HG03565 (cell line): Measurements from ENCODE around the gene CASQ2.
A peak's percentile ranks its signal among the peaks of the same experiment; 100 is the strongest.

Experiments used
- ATAC-seq: cut with Tn5 transposase; IDR thresholded peaks from one replicate; pipeline ENCODE4 v1.9.1; 2021; ENCODE audit warnings: mild to moderate bottlenecking, moderate library complexity; ENCODE audit not compliant: unreplicated experiment

Gene CASQ2

DNA sequence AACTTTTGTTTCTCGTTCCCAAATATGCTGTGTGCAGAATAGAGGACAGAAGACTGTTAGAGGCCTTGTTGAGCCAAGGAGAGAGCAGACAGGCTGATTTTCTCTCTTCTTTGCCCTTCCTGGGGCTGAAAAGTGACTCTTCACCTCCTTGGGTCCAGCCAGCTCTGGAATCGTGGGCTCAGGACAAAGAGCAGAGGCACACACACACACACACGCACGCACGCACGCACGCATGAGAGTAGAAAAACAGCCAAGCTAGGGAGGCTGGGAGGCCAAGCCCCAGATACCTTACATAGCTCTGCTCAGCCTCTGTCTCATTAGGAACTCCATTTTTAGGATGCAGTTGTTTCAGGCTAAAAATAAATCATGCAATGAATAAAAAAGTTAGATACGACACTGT lies at the start of gene CASQ2:
Gene CASQ2 (minus strand): TSS at position 166 of the 400 bp plus-strand sequence. CDS start 173 bp downstream, outside the sequence.
- ATAC-seq: no peak

DNA sequence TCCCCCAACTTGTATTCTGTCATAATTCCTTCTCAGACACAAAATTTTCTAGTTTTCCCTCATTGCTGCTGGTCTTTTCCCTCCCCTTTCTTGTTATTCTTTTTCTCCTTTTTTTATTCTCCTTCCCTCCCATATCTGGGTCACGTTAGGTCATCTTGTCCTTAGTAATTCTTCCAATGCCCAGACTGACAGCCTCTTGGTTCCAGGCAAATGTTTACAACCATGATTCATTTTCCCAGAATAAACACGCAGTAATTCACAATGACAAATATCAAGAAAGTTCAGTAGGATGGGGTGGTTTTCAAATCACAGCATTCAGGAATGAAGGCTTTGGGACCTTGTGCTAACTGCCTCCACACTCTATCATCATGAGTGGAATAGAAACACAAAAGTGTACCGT lies 47.2 kb upstream of the CASQ2 start:
- no peak for ATAC-seq

DNA sequence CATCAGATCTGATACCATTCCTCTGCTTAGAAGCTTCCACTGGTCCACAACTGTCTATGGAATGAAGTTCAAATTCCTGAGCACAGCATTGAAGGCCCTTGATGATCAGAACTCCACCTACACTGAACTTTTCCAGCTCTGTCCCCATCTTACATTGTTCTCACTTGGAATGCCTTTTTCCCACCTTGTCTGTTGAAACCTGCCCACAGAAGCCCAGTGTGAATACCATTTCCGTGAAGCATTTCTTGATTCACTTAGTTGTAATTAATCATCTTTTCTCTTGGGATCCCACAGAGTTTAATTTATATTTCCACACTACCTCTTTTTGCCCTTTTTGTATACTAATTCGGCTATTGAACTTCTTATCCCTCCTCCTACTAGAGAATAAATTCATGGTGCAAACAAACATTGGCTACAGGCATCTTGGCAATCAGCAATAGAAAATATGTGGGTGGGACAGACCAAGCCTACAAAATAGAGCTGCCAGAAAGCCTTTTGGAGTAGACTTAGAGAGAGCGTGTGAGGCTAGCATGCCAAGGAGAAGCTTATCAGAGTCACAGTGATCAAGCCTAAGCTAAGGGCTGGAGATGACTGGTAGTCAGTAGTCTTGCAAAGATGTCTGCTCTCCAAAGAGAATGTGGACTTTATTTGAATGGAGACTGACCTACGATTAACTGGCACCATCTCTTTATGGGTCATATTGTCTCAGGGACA lies 46.3 kb upstream of the CASQ2 start:
- no peak for ATAC-seq

DNA sequence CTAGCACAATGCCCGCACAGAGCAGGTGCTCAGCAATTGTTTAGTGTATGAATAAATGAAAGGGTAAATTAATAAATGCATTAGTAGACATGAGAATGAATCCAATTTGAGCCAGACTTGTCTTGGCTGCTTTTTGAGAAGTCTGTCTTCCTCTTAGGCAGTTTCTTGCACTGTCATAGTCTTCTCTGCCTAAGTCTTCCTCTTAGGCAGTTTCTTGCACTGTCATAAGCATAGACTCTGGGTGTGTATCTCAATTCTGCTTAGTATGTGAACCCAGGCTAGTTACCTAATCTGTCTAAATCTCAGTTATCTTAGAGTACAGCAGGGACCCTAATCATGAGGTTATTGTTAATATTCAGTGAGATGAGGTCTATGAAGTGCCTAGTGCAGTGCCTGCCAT lies 45.2 kb upstream of the CASQ2 start:
- no peak for ATAC-seq

DNA sequence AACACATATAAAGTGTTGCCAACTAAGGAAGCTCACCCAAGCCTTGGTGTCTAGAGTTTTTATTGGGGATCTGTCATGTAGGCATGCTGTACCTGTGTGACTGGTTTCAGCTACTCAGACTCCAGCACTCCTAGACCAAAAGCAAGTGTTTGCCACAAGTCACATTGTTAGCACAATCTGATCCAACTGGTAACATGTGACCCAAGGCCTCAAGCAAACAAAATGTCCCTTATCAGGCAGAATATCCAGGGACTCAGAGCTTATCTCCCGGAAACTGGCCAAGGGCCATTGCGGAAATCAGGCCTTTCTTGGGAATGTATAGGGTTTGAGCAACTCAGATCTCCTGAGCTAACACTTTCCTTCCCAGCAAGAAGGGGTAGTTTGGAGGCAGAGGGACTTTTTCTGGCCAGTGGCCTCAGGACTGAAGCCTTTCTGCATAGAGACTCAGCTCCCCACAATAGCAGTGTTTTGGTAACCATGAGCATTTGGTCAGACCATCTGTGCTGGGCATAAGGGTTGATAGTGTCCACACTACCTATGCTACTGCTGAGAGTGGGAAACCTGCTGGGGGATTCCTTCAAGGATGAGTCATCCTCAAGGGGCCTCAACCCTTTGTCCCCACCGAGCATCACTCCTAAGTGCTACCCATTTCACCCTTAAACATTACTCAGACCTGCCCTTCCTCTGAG lies 42.8 kb upstream of the CASQ2 start:
- no peak for ATAC-seq

DNA sequence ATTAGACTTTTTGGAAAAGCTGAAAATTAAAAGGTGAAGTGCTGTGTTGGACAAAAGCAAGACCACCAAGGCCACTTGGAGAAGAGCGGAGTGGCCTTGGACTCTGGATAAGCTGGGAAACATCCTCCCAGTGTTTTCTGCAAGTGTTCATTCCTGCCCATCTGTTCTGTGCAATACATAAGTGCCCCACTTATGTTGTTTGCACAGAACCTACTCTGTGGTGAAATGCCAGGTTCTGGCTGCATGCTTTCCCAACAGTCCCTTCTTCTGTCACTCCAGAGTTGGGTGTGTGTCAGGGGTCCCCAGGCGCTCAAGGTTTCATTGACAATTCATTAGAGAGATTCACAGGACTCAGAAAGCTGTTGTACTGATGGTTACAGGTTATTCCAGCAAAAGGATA lies 42.1 kb upstream of the CASQ2 start:
- no peak for ATAC-seq

DNA sequence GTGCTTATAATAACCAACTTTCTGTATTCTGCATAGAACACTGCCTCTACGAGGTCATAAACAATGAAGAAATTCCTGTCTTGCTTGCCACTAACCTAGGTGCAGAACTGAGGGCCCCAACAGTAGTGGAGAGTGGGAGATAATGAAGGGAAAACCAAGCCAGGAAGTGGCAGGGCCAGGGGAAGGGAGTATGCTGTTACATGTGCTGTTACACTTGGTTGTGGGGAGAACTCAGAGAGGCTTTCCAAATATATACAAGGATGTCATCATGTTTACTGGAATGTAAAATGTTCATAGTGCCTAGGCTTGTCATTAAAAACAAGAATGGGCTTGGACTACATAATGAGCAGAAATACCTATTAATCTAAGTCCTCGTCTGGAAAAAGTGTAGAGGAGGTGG lies 41.3 kb upstream of the CASQ2 start:
- no peak for ATAC-seq

DNA sequence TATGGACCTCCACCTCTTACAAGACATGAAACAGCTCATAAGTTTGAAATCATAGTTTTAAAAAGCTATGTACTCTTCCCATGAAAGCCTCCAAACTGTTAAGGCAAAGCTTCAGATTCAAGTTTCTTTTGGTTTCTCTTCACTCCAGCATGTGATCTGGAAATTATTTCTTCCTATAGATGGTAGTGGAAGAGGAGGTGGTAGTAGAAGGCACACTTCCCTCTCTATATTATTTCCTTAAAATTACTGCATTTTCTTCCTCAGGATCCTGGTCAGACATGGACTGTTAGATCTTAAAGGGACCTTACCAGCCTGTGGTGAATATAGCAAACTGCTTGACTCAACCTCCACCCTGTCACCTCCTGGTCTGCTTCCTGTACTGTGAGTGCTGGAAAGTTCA lies 40.6 kb upstream of the CASQ2 start:
- no peak for ATAC-seq

DNA sequence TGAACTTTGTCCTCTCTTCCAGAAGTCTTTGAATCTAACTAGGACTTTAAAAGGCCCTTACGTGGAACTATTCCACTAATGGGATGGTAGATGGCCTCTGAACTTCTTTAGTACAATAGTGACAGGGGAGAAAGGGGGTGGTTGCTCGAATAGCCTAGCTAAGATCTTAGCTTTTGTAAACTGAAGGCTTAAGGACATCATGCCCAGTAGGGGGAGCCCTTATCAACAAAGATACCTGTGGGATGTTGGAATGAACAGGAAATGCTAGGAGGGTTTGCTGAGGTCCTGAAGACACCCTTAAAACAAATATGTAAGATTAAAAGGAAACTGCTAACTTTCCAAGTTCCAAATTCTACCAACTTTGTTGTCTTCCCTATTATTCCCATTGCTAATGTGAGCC lies 39.2 kb upstream of the CASQ2 start:
- peak; percentile 71 for ATAC-seq

DNA sequence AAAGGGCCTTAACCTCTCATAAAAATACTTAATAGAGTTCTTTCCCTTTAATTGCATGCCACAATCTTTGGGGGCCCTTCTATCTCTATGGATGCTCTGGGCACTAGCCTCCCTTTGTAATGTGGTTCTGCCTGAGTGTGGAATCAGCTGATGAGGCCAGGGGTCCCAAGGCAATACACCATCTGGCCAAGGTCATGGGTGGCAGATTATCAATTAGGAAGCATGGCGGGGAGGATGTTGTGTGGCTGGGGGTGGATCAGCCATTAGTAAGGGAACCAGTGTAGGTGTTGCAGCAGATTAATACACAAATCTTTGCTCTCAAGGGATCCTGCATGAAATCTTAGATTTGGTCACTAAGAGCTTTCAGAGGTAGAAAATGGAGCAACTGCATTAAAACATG lies 37.1 kb upstream of the CASQ2 start:
- ATAC-seq: no peak

DNA sequence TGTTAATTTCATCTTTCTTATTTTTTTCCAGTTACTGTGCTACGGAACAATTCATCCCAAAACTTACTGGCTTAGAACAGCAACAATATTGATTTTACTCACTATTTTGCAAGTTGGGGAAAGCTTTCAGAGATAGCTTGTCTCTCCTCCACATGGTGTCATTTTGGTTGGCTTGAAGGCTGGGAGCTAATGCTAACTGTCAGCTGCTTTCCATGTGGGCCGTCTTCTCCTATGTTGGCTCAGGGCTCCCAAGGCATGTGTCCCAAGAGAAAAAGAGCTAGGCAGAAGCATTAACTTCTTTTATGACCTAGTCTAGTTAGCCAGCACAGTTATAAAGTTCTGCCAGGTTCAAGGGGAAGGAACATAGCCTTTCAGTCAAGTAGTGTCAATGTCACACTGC lies 33.9 kb upstream of the CASQ2 start:
- no peak for ATAC-seq

DNA sequence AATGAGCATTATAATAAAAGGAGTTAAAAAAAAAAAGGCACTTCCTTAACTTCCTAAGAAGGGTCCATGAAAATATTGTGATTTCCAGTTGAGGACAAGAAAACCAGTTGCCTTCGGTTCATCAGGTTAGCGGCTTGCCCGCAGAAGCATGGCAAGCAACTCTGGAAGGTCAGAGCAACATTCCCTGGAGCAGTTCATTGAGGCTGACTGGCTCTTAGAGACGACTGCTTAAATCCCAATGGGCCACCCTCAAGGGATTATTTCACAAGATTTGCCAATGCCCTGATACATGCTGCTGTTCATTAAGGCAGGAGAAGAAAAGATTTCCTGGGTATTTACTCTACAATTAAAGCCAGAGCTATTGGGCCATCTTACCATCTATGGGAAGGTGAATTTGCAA lies 29.0 kb upstream of the CASQ2 start:
- ATAC-seq: no peak

DNA sequence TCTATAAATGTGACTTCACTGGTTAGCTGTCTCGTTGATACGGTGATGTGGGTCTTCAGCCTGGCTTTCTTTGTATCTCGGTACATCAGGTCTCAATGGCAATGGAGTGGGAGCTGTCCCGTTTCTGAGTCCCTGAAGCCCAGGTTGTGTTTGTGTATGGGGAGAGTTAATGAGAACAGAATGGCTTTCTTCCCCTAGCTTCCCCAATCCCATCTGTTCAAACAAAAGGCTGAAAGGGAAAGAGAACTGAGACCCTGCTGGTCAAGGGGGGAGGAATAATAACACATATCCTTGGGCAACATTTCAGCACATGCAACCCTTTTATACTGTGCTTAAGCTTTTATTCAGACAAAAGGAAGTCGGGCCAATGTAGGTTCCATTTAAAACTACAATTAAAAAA lies 28.4 kb upstream of the CASQ2 start:
- no peak for ATAC-seq

DNA sequence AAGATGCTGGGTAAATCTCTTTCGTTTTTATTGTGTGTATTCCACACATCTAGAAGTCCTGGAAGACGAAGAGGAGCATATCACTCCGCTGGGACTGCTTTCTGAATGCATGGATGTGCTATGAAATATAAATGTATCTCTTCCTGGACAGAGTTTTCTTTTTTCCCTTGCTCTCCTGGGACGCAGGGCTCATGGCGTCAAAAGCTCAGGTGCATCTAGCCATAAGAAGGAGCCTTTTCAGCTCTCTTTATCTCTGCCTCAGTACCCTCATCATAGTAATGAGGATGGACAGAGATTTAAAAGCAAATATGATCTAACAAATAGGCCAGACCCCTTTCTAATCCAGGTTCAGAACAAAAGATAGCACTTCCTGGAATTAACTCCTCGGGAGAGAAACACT lies 27.5 kb upstream of the CASQ2 start:
- no peak for ATAC-seq

DNA sequence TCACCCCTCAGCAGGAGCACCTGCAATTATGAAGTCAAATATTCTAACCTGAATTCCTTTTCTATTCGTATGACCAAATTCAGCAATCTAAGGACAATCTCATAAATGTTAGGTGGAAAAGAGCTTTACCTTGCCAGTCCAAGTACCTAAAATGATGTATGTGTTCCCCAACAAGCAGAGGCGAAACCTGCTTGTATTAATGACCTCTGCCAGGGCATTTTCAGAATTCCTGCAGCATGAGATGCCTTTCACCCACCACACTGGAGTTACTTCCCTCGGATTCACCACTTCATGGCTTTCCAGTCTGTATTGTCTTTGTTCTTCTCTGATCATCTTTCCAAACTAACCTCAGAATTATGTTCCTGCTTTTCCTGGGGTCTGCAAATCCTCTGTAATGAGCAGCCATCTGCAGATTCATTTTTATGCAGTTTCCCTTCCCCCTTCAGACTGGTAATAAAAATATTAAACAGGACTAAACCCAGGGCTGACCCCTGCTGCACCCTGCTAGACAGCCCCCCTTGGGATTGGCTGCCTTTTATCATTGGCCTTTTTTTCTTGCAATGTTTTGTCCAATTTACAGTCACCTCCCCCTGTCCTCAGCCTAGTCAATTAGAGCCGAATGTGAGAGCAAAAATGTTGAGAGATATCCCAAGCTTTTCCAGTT lies 26.6 kb upstream of the CASQ2 start:
- no peak for ATAC-seq

DNA sequence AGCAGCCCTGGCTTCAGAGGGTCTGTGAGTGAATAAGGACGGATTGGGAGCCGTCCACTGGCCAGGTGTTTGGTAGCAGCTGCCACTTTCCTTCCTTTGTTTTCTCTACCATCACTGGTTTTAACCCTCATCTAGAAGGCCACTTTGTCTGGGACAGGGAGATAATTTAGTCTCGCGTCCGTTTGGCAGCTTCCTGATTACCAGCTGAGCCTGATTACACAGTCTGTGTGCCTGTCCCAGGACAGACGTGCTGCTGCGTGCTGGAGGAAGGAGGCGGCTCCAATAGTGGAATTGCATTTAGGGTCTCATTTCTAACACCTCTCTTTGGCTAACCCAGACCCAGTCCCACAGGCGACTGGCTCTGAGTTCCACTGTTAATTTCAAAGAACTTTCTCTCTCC lies 24.6 kb upstream of the CASQ2 start:
- ATAC-seq: no peak

DNA sequence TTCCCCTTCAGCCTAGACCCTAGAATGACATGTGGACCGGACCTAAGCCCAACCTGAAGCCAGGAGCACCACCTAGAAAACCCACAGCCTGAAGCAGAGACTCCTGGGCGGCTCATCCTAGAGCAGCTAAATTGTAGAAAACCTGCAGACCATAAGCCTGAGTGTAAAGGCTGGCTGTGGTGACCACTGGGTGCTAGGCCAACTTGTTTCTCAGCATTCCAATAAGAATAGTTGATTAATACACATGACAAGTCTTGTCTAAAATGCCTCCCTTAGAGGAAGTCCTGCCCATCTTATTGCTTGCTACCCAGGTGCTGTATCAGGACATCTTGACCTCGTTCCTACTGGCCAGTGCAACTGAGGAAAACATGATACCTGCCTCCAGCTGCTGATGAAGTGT lies 23.3 kb upstream of the CASQ2 start:
- no peak for ATAC-seq

DNA sequence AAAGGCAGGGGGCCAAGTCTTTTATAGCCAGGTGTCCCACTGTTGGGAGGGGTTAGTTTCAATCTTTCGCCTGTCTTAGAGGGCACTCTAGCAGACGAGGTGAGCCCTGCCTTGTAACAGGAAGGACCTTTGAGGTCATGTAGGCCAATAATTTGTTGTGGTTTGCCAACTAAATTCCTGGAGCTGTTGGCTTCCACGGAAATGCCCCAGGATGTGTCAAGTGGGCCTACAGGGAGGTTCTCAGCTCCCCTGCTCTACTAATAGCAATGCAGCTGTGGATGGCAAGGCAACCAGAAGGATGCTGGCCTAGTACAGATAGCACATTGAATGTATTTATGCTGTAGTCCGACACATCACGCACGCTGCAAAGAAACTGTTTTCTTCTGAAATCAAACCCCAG lies 22.3 kb upstream of the CASQ2 start:
- no peak for ATAC-seq

DNA sequence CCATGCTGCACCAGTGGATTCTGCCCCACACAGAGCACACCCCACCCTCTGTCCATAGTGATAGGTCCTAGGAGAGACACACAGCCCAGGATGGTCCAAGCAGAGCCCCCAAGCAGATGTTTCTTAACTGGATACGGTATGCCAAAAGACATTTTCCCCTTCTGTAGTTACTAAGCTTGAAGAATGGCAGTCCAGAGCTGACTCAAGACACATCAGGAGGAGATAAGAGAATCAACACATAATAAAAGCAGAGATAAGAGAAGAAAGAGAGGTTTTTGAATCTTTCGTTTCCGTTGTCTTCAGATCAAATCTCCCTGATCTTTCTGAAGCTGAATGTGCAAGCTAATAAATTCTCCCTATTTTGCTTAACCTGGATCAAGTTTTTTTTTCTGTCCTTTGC lies 21.8 kb upstream of the CASQ2 start:
- no peak for ATAC-seq

DNA sequence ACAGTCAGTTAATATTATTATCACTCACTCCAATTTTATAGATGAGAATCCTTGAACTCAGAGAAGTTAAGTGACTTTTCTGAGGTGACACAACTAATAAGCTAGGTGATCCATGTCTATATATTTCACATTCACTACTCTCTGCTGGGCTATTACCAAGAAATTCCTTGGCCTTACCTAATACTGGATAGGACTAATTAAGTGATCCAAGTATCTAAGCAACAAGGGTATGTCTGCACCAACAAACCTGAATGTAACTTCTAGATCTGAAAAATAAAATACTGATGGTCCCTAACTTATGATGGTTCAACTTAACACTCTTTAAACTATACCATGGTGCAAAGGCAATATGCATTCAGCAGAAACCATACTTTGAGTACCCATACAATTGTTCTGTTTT lies 14.8 kb upstream of the CASQ2 start:
- no peak for ATAC-seq

DNA sequence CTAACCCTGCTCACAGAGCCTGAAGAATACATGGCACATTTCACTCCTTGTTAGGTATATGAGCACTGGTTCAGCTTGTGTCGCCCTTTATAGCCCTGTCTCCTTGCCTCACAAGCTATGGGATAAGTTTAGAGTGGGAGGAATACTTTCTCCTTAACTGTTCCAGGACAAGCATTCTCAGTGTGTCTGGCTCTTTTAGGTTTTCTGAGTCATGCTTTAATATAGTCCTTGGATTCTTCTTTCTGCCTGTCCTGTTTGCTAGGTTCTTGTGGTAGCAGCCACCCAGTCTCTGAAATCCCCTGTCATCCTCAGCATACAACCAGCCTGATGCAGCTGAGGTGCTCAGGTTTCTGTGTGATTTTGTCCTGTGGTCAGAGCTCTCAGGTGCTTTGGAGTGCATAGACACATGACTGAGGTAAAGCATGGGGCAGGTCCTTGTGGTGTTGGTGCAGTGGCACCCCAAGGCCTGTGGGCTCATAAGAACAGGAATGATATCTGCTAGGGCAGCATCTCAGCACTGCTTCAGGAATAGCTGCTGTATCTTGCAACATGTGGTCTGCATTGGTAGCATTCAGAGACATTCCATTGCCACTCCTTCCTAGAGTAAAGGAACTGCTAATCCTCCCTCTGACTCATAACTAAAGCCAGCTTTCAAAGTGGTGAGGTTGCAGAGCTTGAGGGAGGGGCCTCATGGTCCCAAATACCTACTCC lies 14.2 kb upstream of the CASQ2 start:
- no peak for ATAC-seq

DNA sequence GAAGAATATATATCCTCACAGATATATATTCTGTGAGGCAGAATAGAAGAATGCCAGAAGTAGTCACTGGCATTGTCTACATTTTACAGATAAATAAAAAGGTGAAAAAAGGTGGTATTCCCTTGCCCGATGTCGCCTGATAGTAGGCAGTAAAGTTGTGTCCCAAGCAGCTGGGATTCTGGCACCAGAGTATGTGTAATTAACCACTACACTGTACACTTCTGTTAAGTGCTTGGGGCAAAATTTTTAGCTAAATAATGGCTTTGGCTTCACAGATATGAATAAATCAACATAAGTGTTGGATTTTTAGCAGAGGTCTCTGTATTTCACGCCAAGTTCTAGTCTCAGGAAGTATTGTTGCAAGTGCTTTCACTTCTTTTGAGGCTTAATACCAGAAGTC lies 13.3 kb upstream of the CASQ2 start:
- ATAC-seq: no peak
